ENCODE data around the gene IPCEF1.

The IPCEF1 gene

GRCh38 chr6:154227862-154228520 lies 128.6 kb downstream of the IPCEF1 start:
- TF ChIP-seq CTCF (IDR thresholded peaks at IDR 0.05; ENCODE audit: borderline replicate concordance, insufficient read depth, low read depth, low read length): no peak

DNA sequence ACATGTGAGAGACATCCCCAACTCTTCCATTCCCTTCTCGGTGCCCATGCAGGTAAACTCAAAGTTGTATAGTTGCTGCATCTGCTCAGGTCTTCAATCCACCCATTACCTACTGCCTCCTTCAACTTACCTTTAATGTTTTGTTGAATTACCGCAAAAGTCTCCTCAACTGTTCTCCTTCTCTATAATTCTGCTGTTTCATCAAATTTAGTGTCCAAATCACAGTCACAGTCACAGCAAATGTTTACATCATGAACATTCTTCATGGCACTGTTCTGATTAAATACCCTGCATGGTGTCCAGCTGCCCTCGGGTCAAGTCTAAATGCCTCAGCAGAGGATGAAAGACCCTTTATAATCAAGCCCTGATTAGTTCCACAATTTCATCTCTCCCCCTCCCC lies 130.1 kb downstream of the IPCEF1 start:
- H3K4me3 ChIP-seq (ENCODE audit: low read depth, low read length): no peak overlapping the region
- no peak for TF ChIP-seq CTCF (IDR thresholded peaks at IDR 0.05; ENCODE audit: borderline replicate concordance, insufficient read depth, low read depth, low read length)

More at GRCh38 chr6:154227862-154228520, 128.6 kb downstream of the IPCEF1 start:
- H3K4me3 ChIP-seq (ENCODE audit: low read depth, low read length): no peak overlapping the region

GRCh38 chr6:154223296-154223695 lies 133.3 kb downstream of the IPCEF1 start:
- H3K4me3 ChIP-seq (ENCODE audit: low read depth, low read length): no peak overlapping the region
- TF ChIP-seq CTCF (IDR thresholded peaks at IDR 0.05; ENCODE audit: borderline replicate concordance, insufficient read depth, low read depth, low read length): no peak

DNA sequence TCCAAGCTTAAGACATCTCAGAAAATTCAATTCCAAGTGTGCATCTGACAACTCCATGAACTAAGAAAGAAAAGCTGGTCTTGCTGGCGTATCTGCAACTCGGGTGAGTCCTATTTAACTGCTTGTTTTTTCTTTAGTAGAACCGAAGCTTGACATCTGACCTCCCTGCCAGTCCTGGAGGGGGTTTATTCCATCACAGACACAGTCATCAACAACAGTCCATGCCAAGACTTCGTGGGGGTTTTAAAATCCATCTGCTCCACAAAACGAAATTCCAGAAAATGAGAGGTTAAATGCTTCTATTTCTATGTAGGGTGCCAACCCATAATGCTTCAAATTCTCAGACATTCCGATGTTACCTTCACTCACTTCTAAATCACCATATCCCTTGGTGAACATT lies 133.9 kb downstream of the IPCEF1 start:
- H3K4me3 ChIP-seq (ENCODE audit: low read depth, low read length): no peak overlapping the region
- TF ChIP-seq CTCF (IDR thresholded peaks at IDR 0.05; ENCODE audit: borderline replicate concordance, insufficient read depth, low read depth, low read length): no peak

- H3K4me3 ChIP-seq (ENCODE audit: low read depth, low read length): no peak overlapping the region
- no peak for TF ChIP-seq CTCF (IDR thresholded peaks at IDR 0.05; ENCODE audit: borderline replicate concordance, insufficient read depth, low read depth, low read length)
These were observed 137.4 kb downstream of the IPCEF1 start for GRCh38 chr6:154219250-154219649.

- H3K4me3 ChIP-seq (ENCODE audit: low read depth, low read length): no peak overlapping the region
- TF ChIP-seq CTCF (IDR thresholded peaks at IDR 0.05; ENCODE audit: borderline replicate concordance, insufficient read depth, low read depth, low read length): no peak
These were observed 137.8 kb downstream of the IPCEF1 start for GRCh38 chr6:154218787-154219186.

DNA sequence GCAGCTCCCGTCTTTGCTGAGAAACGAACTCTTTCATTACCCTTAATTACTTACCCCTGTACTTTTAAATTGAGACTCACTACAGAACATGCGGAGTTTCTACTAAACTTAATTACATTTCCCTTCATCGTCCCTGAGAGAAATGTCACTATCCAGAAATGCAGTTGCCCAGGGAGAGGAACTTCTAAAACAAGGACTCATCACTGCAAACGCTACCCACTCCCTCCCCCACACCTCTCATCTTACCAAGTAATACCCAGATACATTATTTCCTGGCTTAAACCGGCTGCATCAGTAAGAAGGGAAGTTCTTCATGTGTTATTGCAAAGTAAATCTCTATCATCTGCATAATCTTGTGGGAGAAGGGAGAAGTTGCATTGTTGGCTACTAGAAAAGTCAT lies 138.3 kb downstream of the IPCEF1 start:
- H3K4me3 ChIP-seq (ENCODE audit: low read depth, low read length): no peak overlapping the region
- TF ChIP-seq CTCF (IDR thresholded peaks at IDR 0.05; ENCODE audit: borderline replicate concordance, insufficient read depth, low read depth, low read length): no peak
